HEK293 (cell line): Measurements from ENCODE around the gene FFAR2.

Experiments used
- CTCF ChIA-PET: fragments of 350-600 bp; formaldehyde crosslinking; extraction: SDS; loops from one replicate; lab custom pipeline; 2021; ENCODE audit warnings: antibody characterized with exemption; lab: Yijun Ruan, JAX
- POLR2A ChIA-PET: fragments of 300-600 bp; formaldehyde crosslinking; extraction: SDS; loops from one replicate; lab custom pipeline; 2020; ENCODE audit warnings: antibody characterized with exemption, inconsistent platforms; lab: Yijun Ruan, JAX
- H3K27ac ChIP-seq: fragments of 200-500 bp; sonication (Bioruptor generic); 2 replicates; pipeline ENCODE4 v1.5.1; 2014; ENCODE audit warnings: low read depth, low read length, control low read depth, inconsistent platforms; ENCODE audit errors: extremely low read depth
- H3K36me3 ChIP-seq, 2 experiments: fragments of 200-500 bp in 1 of 2; sonication (Bioruptor generic) in 1 of 2; 1 replicate in 1 of 2; 2 replicates in 1 of 2; pipeline ENCODE4 v1.5.1; 2014 to 2017; ENCODE audit warnings: inconsistent platforms in 2 of 2, low read length in 2 of 2; ENCODE audit not compliant: control insufficient read depth in 2 of 2, insufficient read depth in 1 of 2
- H3K4me1 ChIP-seq: fragments of 200-500 bp; sonication (Bioruptor generic); 2 replicates; pipeline ENCODE4 v1.5.1; 2014; ENCODE audit warnings: mild to moderate bottlenecking, low read length, inconsistent platforms; ENCODE audit not compliant: control insufficient read depth, insufficient read depth
- H3K4me3 ChIP-seq: 2 replicates; pipeline ENCODE4 v1.5.1; 2011; ENCODE audit warnings: low read depth, mild to moderate bottlenecking, control low read depth, low read length, moderate library complexity
- H3K9me3 ChIP-seq: fragments of 200-500 bp; sonication (Bioruptor generic); 2 replicates; pipeline ENCODE4 v1.5.1; 2014; ENCODE audit warnings: low read depth, low read length, inconsistent platforms; ENCODE audit not compliant: control insufficient read depth, insufficient read depth
- INSM2 ChIP-seq: fragments of 450-650 bp; formaldehyde crosslinking; IDR thresholded peaks from 2 replicates; pipeline ENCODE4 v1.5.1; 2016; ENCODE audit warnings: missing biosample characterization, missing genetic modification characterization
- ZBTB17 ChIP-seq: fragments of 450-650 bp; formaldehyde crosslinking; IDR thresholded peaks from 2 replicates; pipeline ENCODE4 v1.5.1; 2016; ENCODE audit warnings: missing biosample characterization, missing genetic modification characterization
- ZFP69B ChIP-seq: fragments of 450-650 bp; formaldehyde crosslinking; IDR thresholded peaks from 2 replicates; pipeline ENCODE4 v1.5.1; 2016; ENCODE audit warnings: missing biosample characterization, missing genetic modification characterization
- ZNF16 ChIP-seq: fragments of 450-650 bp; formaldehyde crosslinking; IDR thresholded peaks from 2 replicates; pipeline ENCODE4 v1.5.1; 2016; ENCODE audit warnings: low read depth, missing biosample characterization, missing genetic modification characterization
- ZNF2 ChIP-seq: fragments of 450-650 bp; formaldehyde crosslinking; IDR thresholded peaks from 2 replicates; pipeline ENCODE4 v1.5.1; 2016; ENCODE audit warnings: missing biosample characterization, missing genetic modification characterization
- ZNF266 ChIP-seq: fragments of 450-650 bp; formaldehyde crosslinking; IDR thresholded peaks from 2 replicates; pipeline ENCODE4 v1.5.1; 2016; ENCODE audit warnings: missing biosample characterization, missing genetic modification characterization, low read depth
- ZNF292 ChIP-seq: fragments of 450-650 bp; formaldehyde crosslinking; IDR thresholded peaks from 2 replicates; pipeline ENCODE4 v1.5.1; 2016; ENCODE audit warnings: low read depth, missing biosample characterization, missing genetic modification characterization, borderline replicate concordance
- ZNF394 ChIP-seq: fragments of 450-650 bp; formaldehyde crosslinking; IDR thresholded peaks from 2 replicates; pipeline ENCODE4 v1.5.1; 2016; ENCODE audit warnings: missing biosample characterization, missing genetic modification characterization, mild to moderate bottlenecking, moderate library complexity, borderline replicate concordance
- ZNF510 ChIP-seq: fragments of 450-650 bp; formaldehyde crosslinking; IDR thresholded peaks from 2 replicates; pipeline ENCODE4 v1.5.1; 2018; ENCODE audit warnings: mild to moderate bottlenecking, missing genetic modification characterization, missing biosample characterization; ENCODE audit not compliant: insufficient replicate concordance
- ZNF610 ChIP-seq: fragments of 450-650 bp; formaldehyde crosslinking; IDR thresholded peaks from 2 replicates; pipeline ENCODE4 v1.5.1; 2016; ENCODE audit warnings: missing biosample characterization, missing genetic modification characterization, borderline replicate concordance
- ZNF660 ChIP-seq: fragments of 450-650 bp; IDR thresholded peaks from 2 replicates; pipeline ENCODE4 v1.5.1; 2018; ENCODE audit warnings: missing biosample characterization, mild to moderate bottlenecking, missing genetic modification characterization
- ZNF707 ChIP-seq: fragments of 450-650 bp; formaldehyde crosslinking; IDR thresholded peaks from 2 replicates; pipeline ENCODE4 v1.5.1; 2016; ENCODE audit warnings: missing biosample characterization, missing genetic modification characterization

The FFAR2 gene

GRCh38 chr19:35498984-35499527 is 51.0 kb downstream of the FFAR2 start (continued):
- TF ChIP-seq ZNF394 (tag by site-specific recombination) (no peak), ZFP69B (no peak), ZNF610 (tag by site-specific recombination) (no peak), ZNF292 (tag by site-specific recombination) (no peak), ZNF16 (tag by site-specific recombination) (no peak)

DNA sequence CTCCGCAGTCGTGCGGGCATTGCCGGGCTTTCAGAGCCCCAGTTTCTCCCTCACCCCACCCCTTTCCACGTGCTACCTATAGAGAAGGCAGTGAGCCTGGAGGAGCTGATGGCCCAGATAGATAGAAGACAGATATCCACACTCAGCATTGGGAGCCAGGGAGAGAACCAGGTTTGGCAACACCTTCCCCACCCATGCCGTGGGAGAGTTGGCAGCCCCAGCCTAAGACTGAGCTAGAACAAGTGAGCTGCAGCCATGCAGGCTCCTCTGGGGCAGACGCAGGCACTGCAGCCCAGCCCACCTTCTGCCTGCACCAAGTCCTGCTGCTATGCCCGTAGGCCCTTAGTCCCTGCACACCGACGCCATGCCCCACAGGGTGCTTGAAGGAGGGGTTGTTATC is 52.6 kb downstream of the FFAR2 start:
- TF ChIP-seq ZBTB17 (no peak), INSM2 (tag by site-specific recombination) (no peak), ZNF510 (tag by site-specific recombination) (no peak), ZNF2 (tag by site-specific recombination) (no peak), ZNF707 (no peak), ZNF660 (no peak), ZNF266 (tag by site-specific recombination) (no peak)
- CTCF ChIA-PET = interaction anchor here (0.7 to 1.7 kb wide), 4 partner anchors 8 to 148 kb away, joined by 3 to 9 read pairs (median 6); no protein-coding TSS in a partner anchor
- Histone ChIP-seq H3K4me1 (peaks cover 3% of the 10 kb centered on the region; the same call in 1 of the 2 replicates), H3K36me3 (peaks cover 9 to 49% of the 10 kb centered on the region in 2 experiments), H3K9me3 (no peaks in the 10 kb centered on the region), H3K27ac (no peak overlapping the region), H3K4me3 (no peak overlapping the region)
- POLR2A ChIA-PET = interaction anchor here (1.1 kb wide), 1 partner anchor 8 kb away, joined by 3 read pairs; no protein-coding TSS in a partner anchor
